Measurements from ENCODE around the gene CCDC39.

GRCh38 chr3:180679178-180680096, at the start of gene CCDC39:
- TF ChIP-seq POLR2AphosphoS5 (IDR thresholded peaks at IDR 0.05; ENCODE audit: low read depth, low read length) (no peak), TAF1 (IDR thresholded peaks at IDR 0.05; ENCODE audit: low read depth, low read length) (no peak), POLR2A (IDR thresholded peaks at IDR 0.05; ENCODE audit: low read depth, low read length) (no peak; the same call in 1 of the 2 replicates)
